PC-9 (cell line): ENCODE data around the gene RER1. TPM values are rescaled to one million over a fixed set of nuclear protein-coding genes. Genes with fewer than 3 reads are reported as not detected.

Experiments
- BruUV-seq: library from RNA; stranded (reverse); fragments of 400-500 nt; replicated peaks from 2 replicates; lab custom pipeline; 2021; lab: Mats Ljungman, UMichigan
- CTCF ChIA-PET: fragments of 300-600 bp; sonication (Branson Sonifier 250); formaldehyde crosslinking; loops from one replicate; lab custom pipeline; 2022; ENCODE audit warnings: antibody characterized with exemption; lab: Charles Lee
- POLR2A ChIA-PET: fragments of 300-600 bp; sonication (Branson Sonifier 250); formaldehyde crosslinking; loops from one replicate; lab custom pipeline; 2022; ENCODE audit warnings: antibody characterized with exemption; ENCODE audit not compliant: unreplicated experiment; lab: Charles Lee
- DNase-seq, 2 experiments: peaks; one replicate each; pipeline versions ENCODE4 v3.0.0 to v3.0.0-alpha.2; 2015 to 2022; ENCODE audit warnings: mixed read lengths in 1 of 2
- H2AFZ ChIP-seq: fragments of 200-600 bp; sonication (generic); 2 replicates; pipeline ENCODE4 v1.8.1; 2017; ENCODE audit warnings: antibody characterized with exemption
- H3F3A ChIP-seq: fragments of 200-600 bp; sonication (generic); 2 replicates; pipeline ENCODE4 v1.8.1; 2017; ENCODE audit warnings: antibody characterized with exemption, mild to moderate bottlenecking, low read depth; ENCODE audit not compliant: insufficient read depth
- H3K27ac ChIP-seq: fragments of 200-600 bp; sonication (generic); 2 replicates; pipeline ENCODE4 v1.6.1; 2016; ENCODE audit warnings: mixed run types
- H3K27me3 ChIP-seq: fragments of 200-600 bp; sonication (generic); 2 replicates; pipeline ENCODE4 v1.6.1; 2016; ENCODE audit warnings: low read depth, mixed run types; ENCODE audit not compliant: insufficient read depth
- H3K36me3 ChIP-seq: fragments of 200-600 bp; sonication (generic); 2 replicates; pipeline ENCODE4 v1.6.1; 2016; ENCODE audit warnings: low read depth, mixed run types
- H3K4me1 ChIP-seq: fragments of 200-600 bp; sonication (generic); replicated peaks from 2 replicates; pipeline ENCODE4 v1.6.1; 2016; ENCODE audit warnings: mixed run types; ENCODE audit not compliant: insufficient read depth
- H3K4me2 ChIP-seq: fragments of 200-600 bp; sonication (generic); 2 replicates; pipeline ENCODE4 v1.6.1; 2017; ENCODE audit warnings: mixed run types
- H3K4me3 ChIP-seq: fragments of 200-600 bp; sonication (generic); 2 replicates; pipeline ENCODE4 v1.6.1; 2016; ENCODE audit warnings: mixed run types
- H3K79me2 ChIP-seq: fragments of 200-600 bp; sonication (generic); 2 replicates; pipeline ENCODE4 v1.6.1; 2017; ENCODE audit warnings: low read depth, mixed run types
- H3K9me2 ChIP-seq: fragments of 200-600 bp; sonication (generic); 2 replicates; pipeline ENCODE4 v1.8.1; 2017; ENCODE audit warnings: mild to moderate bottlenecking; ENCODE audit not compliant: insufficient read depth
- H3K9me3 ChIP-seq: fragments of 200-600 bp; sonication (generic); 2 replicates; pipeline ENCODE4 v1.8.1; 2016; ENCODE audit warnings: low read depth; ENCODE audit not compliant: insufficient read depth
- H4K20me1 ChIP-seq: fragments of 200-600 bp; sonication (generic); 2 replicates; pipeline ENCODE4 v1.8.1; 2017; ENCODE audit not compliant: insufficient read depth
- EZH2 ChIP-seq: fragments of 200-600 bp; sonication (generic); IDR thresholded peaks from 2 replicates; pipeline ENCODE4 v1.8.0; 2017; ENCODE audit warnings: antibody characterized with exemption, low read depth
- intact Hi-C: fragments of 100-400 bp; cut with micrococcal nuclease; formaldehyde crosslinking; loops from one replicate; pipeline ENCODE4 v1.10.0; 2022; ENCODE audit not compliant: unreplicated experiment
- total RNA-seq: library from RNA; stranded (reverse); gene quantifications from 2 replicates; pipeline ENCODE4 v1.2.3, GENCODE V29; 2021
- TF ChIP-seq, protein P1 (sequence below): fragments of 200-600 bp; sonication (generic); conservative IDR thresholded peaks from 2 replicates; pipeline ENCODE4 v1.6.1; 2017; ENCODE audit warnings: mixed run types, antibody characterized with exemption, mild to moderate bottlenecking, moderate library complexity

RER1 gene
- total RNA-seq, 1 experiment from 2014 or later, result 131 TPM

- Histone ChIP-seq H3K4me3 (no peak overlapping the region), H4K20me1 (no peaks in the 10 kb centered on the region), H3F3A (peaks cover 8% of the 10 kb centered on the region; the same call in 1 of the 2 replicates), H3K27ac (no peak overlapping the region), H3K36me3 (no peaks in the 10 kb centered on the region), H3K4me1 (no peaks in the 10 kb centered on the region), H3K79me2 (no peaks in the 10 kb centered on the region), H3K9me3 (no peaks in the 10 kb centered on the region), H2AFZ (no peak overlapping the region), H3K4me2 (no peak overlapping the region), H3K27me3 (no peaks in the 10 kb centered on the region), H3K9me2 (no peaks in the 10 kb centered on the region)
- DNase-seq, result no peak
- TF ChIP-seq, protein P1, sequence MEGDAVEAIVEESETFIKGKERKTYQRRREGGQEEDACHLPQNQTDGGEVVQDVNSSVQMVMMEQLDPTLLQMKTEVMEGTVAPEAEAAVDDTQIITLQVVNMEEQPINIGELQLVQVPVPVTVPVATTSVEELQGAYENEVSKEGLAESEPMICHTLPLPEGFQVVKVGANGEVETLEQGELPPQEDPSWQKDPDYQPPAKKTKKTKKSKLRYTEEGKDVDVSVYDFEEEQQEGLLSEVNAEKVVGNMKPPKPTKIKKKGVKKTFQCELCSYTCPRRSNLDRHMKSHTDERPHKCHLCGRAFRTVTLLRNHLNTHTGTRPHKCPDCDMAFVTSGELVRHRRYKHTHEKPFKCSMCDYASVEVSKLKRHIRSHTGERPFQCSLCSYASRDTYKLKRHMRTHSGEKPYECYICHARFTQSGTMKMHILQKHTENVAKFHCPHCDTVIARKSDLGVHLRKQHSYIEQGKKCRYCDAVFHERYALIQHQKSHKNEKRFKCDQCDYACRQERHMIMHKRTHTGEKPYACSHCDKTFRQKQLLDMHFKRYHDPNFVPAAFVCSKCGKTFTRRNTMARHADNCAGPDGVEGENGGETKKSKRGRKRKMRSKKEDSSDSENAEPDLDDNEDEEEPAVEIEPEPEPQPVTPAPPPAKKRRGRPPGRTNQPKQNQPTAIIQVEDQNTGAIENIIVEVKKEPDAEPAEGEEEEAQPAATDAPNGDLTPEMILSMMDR, result no peak
- TF ChIP-seq EZH2, result no peak
- POLR2A ChIA-PET, result no interaction called here
- intact Hi-C loops, result no loop called here
- no TSS peak for BruUV-seq
- CTCF ChIA-PET, result no interaction called here
Observed at GRCh38 chr1:2353551-2354438, 37.8 kb upstream of the RER1 start.

DNA sequence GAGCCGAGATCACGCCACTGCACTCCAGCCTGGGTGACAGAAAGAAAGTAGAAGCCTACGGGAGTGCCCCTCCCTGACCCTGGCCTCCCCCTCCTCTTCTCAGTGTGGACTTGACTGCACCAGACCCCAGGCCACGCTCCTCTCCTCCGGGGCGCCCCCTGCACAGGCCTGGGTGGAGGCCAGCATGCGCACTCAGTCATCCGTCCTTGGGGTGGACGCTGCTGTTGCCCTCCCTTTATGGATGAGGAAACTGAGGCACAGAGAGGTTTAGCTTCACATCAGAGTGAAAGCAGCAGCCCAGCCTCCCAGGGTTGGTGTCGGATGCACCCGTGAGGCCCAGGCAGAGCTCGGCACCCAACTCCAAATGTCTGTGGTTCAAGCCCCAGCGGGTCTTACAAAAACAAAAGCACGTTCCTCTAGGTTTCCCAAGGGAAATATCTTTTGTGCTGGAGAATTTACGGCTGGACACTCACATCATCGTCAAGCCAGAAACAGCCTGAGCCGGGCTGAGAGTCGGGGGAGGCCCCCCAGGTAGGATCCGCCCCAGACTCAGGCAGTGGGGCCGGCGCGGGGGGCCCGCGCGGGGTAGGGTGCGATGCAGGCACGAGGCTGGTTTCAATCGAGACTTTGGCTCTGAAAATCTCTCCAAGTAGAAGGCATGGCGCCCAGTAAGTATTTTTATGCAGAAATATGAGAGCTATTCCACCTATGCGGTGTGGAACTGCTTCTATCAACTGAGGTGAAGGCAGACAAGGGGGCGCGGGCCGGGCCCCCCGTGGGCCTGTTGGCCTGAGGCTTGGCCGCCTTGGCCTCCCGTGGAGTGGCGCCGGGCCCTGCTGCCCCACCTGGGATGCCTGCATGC, 36.9 kb upstream of the RER1 start:
- Histone ChIP-seq H3K4me1 (no peaks in the 10 kb centered on the region), H3K27ac (no peak overlapping the region), H3K9me3 (no peaks in the 10 kb centered on the region), H3K27me3 (no peaks in the 10 kb centered on the region), H3K4me3 (no peak overlapping the region), H4K20me1 (no peaks in the 10 kb centered on the region), H2AFZ (no peak overlapping the region), H3K36me3 (no peaks in the 10 kb centered on the region), H3K4me2 (no peak overlapping the region), H3F3A (peaks cover 8% of the 10 kb centered on the region; the same call in 1 of the 2 replicates), H3K79me2 (no peaks in the 10 kb centered on the region), H3K9me2 (no peaks in the 10 kb centered on the region)
- no peak for DNase-seq
- ChIA-PET CTCF (no interaction called here), POLR2A (no interaction called here)
- BruUV-seq, result no TSS peak
- no peak for TF ChIP-seq EZH2
- intact Hi-C loops, result no loop called here

GRCh38 chr1:2355373-2356261, 36.0 kb upstream of the RER1 start:
- Histone ChIP-seq H3K27ac (no peak overlapping the region), H3K4me2 (no peak overlapping the region), H3F3A (no peaks in the 10 kb centered on the region), H3K4me3 (no peak overlapping the region), H2AFZ (no peak overlapping the region), H3K9me2 (no peaks in the 10 kb centered on the region), H3K4me1 (no peaks in the 10 kb centered on the region), H3K9me3 (no peaks in the 10 kb centered on the region), H3K36me3 (no peaks in the 10 kb centered on the region), H4K20me1 (no peaks in the 10 kb centered on the region), H3K27me3 (no peaks in the 10 kb centered on the region), H3K79me2 (no peaks in the 10 kb centered on the region)
- POLR2A ChIA-PET, result no interaction called here
- CTCF ChIA-PET, result no interaction called here
- no TSS peak for BruUV-seq
- TF ChIP-seq, protein P1, result no peak
- TF ChIP-seq EZH2, result no peak
- DNase-seq, result no peak
- intact Hi-C loops, result no loop called here
